SH-SY5Y (cell line): Measurements from ENCODE around the gene UNC93A.

Experiments used
- GATA2 ChIP-seq: IDR thresholded peaks from 2 replicates; pipeline ENCODE4 v1.6.1; 2011; ENCODE audit warnings: mild to moderate bottlenecking, low read depth, low read length
- GATA3 ChIP-seq: IDR thresholded peaks from 2 replicates; pipeline ENCODE4 v1.6.1; 2011; ENCODE audit warnings: low read depth, mild to moderate bottlenecking, low read length, moderate library complexity

DNA sequence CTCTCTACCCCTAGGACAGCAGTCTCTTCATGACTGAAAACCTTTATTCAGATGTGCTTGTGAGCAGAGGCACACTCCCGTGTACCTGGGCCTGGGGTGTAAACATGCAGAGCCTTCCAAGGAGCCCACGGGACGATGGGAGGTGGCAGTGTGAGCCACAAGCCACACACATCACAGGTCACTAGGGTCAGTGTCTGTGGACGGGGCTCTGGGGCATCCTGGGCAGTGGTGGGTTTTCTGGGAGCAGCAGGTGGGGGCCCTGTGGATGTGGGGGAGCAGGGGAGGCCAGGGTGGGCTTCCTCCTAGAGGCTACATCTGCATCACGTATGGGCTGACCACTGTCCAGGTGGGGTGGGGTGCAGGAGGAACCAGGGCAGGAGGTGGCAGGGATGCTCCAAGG is 17.1 kb downstream of the UNC93A start:
- TF ChIP-seq GATA3 (no peak), GATA2 (no peak)
